NCI-H187 (cell line): Measurements from ENCODE around the gene SLC41A2.
"Not testable (repeated sequence)": the region's sequence is repeated elsewhere in the genome, so short reads cannot be mapped to it uniquely, and the experiment has no call there.

ENCODE experiments used
- DNase-seq, 2 experiments: peaks; one replicate each; lab custom pipeline; 2025; lab: John Stamatoyannopoulos, UW

SLC41A2 gene, protein sequence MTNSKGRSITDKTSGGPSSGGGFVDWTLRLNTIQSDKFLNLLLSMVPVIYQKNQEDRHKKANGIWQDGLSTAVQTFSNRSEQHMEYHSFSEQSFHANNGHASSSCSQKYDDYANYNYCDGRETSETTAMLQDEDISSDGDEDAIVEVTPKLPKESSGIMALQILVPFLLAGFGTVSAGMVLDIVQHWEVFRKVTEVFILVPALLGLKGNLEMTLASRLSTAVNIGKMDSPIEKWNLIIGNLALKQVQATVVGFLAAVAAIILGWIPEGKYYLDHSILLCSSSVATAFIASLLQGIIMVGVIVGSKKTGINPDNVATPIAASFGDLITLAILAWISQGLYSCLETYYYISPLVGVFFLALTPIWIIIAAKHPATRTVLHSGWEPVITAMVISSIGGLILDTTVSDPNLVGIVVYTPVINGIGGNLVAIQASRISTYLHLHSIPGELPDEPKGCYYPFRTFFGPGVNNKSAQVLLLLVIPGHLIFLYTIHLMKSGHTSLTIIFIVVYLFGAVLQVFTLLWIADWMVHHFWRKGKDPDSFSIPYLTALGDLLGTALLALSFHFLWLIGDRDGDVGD

DNA sequence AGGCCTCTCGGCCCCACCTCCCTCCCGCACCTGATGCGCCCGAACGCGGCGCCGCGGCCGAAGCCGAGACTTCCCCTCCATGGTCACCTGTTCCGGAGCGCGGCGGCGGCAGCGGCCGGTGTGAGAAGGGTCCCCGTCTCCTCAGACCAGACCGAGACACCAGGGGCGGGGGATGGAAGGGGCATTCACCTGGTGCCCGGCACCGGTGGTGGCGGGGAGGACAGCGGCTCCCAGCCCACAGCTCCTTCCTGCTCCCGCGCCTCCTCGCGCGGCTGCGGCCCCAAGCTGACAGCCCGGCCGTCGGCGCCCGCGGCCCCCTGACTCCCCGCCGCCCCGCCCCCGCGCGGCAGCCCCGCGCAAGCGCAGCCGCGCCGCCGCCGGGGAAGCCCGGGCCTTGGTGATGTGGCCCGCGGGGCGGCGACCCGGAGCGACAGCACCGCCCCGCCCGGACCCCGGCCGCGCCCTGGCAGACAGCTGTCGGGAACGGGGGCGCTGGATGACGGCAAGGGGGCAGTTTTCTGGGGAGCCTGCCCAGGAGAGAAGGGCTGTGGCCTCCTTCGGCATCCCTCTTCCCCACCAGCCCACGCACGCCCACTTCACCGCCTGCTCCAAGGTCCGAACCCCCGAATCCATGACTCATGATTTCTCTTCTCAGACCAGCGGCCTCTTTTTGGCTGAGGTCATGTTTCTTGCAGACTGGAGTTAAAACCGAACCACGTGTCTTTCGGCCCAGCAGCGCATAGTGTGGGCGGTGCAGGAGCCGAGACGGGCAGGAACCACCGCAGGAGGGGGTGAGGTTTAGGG lies at the start of gene SLC41A2:
TSS of gene SLC41A2 (minus strand) at position 290 of the 804 bp plus-strand sequence. CDS start 29,763 bp downstream, outside the sequence.
- DNase-seq = peak; percentile 20 to 68

DNA sequence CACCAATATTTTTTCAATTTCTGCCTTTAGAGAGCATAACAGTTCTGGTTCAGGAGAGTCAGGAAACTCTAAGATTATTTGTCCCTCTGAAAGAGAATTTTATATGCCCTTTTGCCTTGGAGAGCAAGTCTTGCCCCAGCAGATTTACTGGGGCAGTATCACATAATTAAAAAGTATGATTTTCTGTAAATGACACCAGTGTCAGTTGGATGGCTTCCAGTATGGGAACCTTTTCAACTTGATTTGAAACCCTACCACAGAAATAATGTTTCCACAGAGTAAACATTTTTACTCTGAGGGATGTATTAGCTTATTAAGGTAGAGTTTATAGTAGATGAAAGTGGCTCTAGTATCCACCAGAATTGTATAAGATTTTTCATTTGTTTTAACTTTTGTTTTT lies 43.4 kb upstream of the SLC41A2 start:
- DNase-seq = no peak

DNA sequence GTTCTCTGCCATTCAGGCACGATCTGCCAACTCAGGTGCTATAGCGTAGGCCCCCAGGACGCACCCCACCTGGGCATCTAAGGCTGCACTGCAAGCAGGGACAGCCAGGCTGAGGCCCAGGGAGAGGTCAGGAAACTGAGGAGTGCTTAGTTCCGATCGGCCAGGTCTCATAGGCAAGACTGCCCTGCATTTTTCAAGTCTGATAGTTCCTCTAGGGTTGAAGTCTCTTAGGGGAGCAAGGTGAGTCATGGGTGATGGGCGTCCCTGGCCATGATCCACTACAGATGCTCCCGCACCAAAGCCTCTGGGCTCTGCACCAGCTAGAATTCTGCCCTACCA lies 41.2 kb upstream of the SLC41A2 start:
- DNase-seq = no peak

DNA sequence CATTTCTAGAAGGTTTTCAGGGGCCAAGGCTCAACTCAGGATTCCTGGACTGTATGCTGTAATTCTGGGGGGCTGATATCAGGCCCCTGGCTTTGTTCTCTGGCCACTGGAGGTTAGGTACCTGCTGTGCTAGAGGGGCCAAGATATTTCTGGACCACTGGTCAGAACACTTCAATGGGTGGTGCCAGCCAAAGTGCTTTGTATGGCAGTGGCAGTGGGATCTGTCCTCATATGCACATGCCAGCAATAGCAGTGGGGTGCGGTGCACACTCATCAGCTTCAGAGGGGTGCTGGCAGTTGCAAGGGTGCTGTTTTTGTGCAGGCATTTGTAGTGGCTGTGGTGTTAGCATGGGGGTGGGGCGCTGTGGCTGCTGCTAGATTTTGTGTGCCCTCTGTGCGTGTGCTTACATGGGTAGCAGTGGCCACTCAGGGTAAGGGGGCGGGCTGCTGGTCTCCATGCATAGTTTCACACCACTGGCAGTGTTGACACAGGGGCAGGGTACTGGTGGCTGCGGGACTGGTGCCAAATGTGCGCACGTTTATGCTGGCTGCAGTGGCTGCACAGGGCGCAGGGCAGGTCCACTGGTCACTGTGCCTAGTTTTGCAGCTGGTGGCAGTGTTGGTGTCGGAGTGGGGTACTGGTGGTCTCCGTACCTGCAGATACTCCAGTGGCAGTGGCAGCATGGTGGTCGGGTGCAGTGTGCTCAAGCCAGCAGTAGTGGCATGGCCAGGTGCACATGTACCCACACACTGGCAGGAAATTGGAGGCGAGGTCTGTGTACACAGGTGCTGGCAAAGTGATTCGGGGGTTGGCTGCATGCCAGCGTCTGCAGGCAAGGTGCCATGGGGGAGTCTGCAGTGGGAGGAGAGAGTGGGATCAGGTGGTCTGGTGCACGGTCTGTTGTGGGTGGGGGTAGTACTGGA lies 40.6 kb upstream of the SLC41A2 start:
- peak; percentile 63 to 66 for DNase-seq

DNA sequence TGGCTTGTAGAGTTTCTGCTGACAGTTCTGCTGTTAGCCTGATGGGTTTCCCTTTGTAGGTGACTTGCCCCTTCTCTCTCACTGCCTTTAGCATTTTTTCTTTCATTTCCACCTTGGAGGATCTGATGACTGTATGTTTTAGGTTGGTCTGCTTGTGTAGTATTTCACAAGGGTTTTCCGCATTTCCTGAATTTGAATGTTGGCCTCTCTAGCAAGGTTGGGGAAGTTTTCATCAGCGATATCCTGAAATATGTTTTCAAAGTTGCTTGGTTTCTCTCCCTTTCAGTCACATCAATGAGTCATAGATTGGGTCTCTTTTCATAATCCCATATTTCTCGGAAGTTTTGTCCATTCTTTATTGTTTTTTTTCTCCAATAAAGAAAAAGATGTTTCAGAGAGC lies 39.5 kb upstream of the SLC41A2 start:
- DNase-seq = no peak

DNA sequence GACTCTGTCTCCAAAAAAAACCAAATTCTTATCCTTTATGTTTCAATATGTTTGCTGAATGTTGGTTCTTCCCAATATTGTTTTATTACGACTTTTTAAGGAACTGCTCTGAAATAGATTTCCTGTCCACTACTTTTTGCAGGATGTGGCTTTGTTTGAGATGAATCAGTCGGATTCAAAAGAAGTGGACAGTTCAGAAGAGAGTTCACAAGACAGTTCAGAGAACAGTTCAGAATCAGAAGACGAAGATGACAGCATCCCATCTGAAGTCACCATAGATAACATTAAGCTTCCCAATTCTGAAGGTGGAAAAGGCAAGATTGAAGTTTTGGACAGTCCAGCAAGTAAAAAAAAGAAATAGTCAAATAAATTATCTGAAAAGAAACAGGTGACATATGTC lies 36.2 kb upstream of the SLC41A2 start:
- DNase-seq = no peak

DNA sequence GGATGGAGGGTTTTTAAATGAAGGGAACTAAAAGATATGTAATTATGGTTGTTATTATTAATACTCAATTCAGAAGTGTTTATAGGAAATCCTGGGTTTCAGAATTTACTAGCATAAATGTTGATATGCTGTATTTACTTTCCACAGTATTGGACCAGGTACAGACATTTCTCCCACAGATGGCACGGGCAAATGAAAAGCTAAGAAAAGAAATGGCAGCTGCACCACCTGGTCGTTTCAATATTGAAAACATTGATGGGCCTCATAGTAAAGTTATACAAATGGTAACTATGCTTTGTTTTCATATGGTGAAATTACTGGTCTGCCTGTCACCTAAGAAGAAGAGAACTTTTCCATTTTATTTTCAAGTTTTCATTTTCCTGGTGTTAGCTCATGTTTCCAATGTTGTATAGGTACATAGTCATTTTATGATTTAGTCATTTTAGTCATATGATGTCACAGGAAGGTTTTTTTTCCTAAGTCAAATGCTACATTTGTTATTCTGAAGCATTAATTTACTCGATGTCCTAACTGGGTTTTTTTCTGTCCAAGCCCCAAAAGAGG lies 33.6 kb upstream of the SLC41A2 start:
- DNase-seq = no peak

DNA sequence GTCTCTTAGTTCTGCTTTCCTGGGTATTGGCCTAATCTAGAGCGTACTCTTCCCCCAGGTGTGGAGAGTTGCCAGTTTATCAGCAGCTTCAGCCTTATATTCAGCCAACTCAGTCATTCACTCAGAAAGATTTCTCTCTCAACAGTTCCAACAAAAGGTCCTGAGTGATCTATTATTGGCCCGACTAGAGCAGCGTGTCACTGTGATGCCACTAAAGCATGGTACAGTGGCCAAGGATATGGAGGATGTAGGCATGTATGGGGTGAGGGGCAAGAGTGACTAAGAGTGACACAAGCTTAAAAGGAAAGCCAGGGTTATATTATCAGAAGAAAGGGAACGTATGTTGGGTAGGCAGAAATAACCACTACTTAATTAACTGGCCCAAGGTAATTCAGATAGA lies 32.9 kb upstream of the SLC41A2 start:
- no peak for DNase-seq

DNA sequence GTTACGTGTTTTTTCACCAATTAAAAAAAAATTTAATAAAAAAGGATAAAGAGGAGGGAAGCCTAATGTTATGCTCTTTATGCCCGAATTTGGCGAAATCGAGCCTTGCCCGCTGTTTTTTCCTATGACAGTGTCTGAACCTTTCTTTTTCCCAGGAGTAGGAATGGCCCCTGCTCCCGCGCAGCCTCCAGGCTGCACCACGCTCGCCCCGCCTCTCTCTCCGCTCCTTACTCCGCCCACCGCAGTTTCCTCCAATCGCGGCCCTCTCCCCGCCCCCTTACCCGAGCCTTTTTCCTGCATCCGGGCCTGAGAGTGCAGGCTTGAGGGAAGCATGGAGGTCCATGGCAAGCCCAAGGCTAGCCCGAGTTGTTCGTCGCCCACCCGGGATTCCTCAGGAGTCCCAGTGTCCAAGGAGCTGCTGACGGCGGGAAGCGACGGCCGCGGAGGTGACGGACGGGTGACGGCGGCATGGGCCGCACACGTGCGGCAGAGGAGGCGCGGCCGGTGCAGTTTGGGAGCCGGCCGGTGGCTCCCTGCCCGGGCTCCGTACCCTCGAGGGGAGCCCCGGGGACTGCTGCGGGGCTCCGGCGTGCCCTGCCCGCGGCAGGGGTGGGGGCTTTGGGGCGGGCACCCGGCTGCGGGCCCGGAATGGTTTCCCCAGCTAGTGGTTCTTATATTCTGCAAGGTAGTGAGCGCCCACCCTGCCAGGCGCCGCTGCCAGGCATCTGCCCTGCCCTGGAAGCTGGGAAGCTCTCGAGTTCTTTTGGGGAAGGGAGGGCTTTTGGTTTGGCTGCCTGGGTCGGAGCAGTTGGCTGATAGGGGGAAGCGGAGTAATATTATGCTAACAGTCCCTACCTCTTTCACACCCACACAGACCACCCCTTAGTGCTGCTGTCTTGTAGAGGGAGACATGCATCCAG lies 28.2 kb upstream of the SLC41A2 start, which contains the start of gene NOPCHAP1:
TSS of gene NOPCHAP1 (plus strand) at position 295 of the 920 bp plus-strand sequence. CDS start at position 332, 37 bp downstream.
- DNase-seq = peak; percentile 89 to 94

DNA sequence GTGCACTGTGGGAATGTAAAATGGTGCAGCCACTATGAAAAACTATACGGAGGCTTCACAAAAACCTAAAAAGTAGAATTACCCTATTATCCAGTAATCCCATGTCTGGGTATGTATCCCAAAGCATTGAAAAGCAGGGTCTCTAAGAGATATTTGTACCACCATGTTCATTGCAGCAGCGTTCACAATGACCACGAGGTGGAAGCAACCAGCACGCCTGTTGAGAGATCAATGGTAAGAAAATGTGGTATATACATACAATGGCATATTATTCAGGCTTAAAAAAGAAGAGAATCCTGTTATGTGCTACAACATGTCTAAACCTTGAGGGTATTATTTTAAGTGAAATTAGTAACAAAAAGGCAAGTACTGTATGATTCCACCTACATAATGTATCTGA lies 27.1 kb upstream of the SLC41A2 start:
- DNase-seq = no peak

DNA sequence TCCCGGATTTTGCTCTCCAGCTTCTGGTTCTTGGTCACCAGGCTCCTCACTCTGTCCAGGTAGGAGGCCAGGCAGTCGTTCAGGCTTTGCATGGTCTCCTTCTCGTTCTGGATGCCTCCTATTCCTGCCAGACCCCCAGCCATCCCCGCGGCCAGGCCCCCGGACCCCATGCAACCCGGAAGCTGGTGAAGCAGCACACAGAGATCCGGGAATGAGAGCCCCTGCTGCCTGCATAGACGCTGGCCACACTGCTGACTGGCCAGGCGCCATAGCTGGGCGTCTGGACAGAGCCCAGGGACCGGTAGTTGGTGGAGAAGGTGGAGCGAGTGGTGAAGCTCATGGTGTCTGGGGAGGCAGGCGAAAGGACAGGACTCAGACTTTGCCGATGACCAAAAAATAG lies 19.6 kb upstream of the SLC41A2 start:
- DNase-seq = not testable (repeated sequence)

DNA sequence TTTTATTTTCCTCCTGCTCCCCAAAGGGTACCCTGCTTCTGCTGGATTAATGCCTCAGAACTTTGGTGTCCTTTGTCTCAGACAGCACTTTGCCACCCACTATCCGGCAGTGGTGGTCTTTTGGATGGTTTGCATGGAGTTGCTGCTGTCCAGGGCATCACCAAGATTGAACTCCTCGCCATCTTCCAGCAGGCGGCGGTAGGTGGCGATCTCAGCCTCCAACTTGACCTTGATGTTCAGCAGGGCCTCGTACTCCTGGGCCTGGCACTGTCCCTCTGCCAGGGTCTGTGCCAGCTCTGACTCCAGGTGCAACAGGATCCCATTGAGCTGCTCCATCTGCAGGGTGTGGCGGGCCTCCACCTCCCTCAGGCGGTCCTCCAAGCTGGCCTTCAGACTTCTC lies 18.6 kb upstream of the SLC41A2 start:
- DNase-seq = no peak

DNA sequence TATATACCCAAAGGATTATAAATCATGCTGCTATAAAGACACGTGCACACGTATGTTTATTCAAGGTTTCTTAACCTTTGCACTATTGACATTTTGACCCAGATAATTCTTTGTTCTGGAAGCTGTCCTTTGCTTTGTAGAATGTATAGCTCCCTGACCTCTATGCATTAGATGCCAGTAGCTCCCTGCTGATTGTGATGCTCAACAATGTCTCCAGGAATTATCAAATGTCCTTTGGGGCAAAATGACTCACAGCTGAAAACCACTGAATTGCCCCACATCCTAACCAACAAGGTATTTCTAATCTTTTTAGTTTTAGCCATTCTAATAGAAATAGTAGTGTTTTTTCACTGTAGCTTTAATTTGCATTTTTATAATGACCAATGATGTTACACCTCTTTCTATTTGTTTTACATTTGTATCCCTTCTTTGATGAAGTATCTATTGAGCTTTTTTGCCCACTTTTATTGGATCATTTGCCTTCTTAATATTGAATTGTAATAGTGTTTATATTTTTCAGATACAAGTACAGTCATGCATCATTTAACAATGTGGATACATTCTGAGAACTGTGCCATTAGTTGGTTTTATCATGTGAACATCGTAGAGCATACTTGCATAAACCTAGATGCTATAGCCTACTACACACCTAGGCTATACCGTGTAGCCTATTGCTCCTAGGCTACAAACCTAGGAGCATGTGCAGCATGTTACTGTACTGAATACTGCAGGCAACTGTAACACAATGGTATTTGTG lies 17.7 kb upstream of the SLC41A2 start:
- DNase-seq = no peak

DNA sequence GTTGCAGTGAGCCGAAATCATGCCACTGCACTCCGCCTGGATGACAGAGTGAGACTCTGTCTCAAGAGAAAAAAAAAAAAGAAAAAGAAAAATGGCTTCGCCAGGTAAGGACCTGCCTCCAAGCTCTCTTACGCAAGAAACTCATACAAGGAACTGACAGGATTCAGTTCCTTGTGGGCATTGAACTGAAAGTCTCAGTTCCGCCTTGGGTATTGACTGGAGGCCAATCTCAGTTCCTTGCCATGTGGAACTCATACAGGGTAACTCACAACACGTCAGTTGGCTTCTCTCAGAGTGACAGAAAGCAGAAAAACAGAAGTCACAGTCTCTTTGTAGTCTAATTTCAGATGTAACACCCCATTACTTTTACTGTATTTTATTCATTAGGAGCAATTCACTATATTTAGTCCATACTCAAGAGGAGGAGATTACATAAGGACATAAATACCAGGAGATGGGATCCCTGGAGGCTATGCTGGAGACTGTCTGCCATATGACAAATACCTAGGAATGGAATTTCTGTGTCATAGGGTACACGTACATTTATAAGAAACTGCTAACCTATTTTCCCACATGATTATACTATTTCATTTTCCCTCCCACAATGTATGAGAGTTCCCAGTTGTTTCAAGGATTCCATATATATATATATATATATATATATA lies 16.7 kb upstream of the SLC41A2 start:
- no peak for DNase-seq

DNA sequence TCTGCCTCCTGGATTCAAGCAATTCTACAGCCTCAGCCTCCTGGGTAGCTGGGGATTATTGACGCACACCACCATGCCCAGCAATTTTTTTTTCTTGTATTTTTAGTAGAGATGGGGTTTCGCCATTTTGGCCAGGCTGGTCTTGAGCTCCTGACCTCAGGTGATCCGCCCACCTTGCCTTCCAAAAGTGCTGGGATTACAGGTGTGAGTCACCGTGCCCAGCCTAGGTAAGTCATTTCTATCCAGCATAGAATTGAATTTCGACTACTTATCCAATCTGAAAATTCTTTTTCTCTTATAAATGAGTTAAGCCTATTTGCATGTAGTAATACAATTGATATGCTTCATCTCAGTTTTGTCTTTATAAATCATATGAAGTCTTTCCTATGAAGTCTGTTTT lies 15.2 kb upstream of the SLC41A2 start:
- no peak for DNase-seq

DNA sequence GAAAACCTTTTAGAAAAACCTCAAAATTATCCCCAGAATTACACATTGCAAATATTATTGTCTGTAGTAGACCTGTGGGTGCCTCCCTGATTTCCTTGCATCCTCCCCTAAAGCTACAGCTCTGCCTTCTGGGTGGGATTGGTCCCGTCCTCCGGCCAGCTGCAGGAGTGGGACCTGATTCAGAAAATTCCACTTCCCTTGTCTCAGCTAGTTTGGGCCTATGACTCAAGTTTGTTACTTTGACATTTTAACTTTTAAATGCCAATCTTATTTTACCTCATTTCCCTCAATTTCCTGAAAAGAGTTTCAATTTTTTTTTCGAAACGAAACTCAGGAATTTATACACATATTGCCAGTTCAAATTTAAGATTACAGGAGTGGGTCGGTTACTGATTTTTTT lies 13.2 kb upstream of the SLC41A2 start:
- no peak for DNase-seq

DNA sequence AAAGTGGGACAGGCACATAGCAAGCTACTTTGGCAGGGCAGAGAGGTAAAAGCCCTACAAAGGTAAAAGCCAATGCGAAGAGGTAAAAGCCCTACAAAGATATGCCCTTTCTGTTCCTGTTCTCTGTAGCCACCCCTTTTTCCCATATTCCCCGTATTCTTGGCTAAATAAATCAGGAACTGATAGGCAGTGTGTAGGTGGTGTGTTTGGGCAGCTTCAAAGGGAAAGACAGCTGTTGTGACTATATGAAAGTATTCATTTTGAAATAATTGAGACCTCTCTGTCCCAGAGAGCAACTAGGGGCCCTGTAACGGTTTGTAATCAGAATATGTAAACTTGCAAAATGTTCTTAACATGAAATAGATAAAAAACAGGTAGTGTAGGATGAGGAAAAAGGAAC lies 11.3 kb upstream of the SLC41A2 start:
- DNase-seq = no peak

DNA sequence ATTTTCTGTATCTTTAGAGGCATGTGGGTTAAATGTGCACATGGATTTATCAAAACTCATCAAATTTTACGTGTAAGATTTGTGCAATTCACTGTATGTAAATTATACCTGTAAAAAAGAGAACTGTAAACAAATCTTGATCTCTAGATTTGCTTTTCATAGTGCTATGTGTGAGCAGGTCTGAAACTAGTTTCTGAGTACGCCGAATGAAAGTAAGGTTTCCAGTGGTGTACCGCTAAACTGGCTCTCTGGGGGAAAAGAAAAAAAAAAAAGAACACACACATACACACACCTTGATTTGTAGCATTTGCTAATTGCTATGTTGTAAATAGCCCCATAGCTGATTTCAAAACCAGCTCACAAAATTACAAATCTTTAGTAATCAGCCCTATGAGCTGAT lies 8.6 kb upstream of the SLC41A2 start:
- DNase-seq = no peak

DNA sequence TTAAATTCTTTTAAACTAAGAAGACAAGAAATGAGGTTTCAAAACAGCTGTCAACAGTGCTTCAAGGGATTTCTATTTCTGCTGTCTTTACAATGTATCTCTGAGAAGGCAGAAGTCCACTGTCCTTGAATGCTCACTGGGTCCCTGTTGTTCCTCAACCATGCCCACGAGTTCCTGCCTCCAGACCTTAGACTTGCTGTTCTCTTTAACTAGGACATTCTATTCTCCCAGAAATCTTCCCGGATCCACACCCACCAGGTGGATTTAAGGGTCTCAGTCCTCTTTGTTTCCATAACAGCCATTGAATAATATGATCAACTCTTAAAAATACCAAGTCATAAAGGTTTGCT lies 6.7 kb upstream of the SLC41A2 start:
- DNase-seq = no peak
